ENCODE results near the gene UFC1. TPM values are rescaled to one million over a fixed set of nuclear protein-coding genes. Genes with fewer than 3 reads are reported as not detected.

UFC1 gene
- total and polyA plus RNA-seq, 2 experiments from 2014 or later, result 105 to 119 TPM

DNA sequence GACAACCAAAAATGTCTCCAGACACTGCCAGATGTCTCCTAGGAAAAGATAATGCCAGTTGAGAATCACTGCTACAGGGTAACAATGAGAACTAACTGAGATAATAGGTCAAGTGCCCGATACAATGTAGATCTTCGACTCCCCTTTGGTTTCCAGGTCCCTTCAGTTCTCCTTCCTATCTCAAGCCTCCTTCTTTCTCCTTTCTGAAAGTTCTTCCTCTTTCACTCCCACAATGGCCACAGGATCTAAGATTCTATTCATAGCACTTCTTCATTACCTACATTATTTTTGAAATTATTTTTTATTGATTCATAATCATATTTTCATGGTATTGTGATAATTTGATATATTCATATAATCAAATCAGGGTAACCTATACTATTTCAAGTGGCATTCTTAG is 42.3 kb upstream of the UFC1 start:
- no peak overlapping the region for H3K4me2 ChIP-seq
- H3K27me3 ChIP-seq, result no peaks in the 10 kb centered on the region
- H3K4me3 ChIP-seq, result no peak overlapping the region
- no peaks in the 10 kb centered on the region for H3K9me3 ChIP-seq (ENCODE audit: low read depth)
- peaks cover 6% of the 10 kb centered on the region for H3K4me1 ChIP-seq (ENCODE audit: insufficient read depth)
- H3K79me2 ChIP-seq, result peaks cover 97% of the 10 kb centered on the region
- H3K27ac ChIP-seq, result no peak overlapping the region
- no peaks in the 10 kb centered on the region for H3K36me3 ChIP-seq (replicated peaks; ENCODE audit: insufficient read depth, low read depth)
- H3K9me2 ChIP-seq (replicated peaks; ENCODE audit: insufficient read depth), result no peaks in the 10 kb centered on the region
- 95% methylated on average over 2 of the region's 2 CpGs for WGBS (ENCODE audit: low lambda C conversion rate, missing lambda C conversion rate)
- no peak for TF ChIP-seq EZH2 (IDR thresholded peaks at IDR 0.05; ENCODE audit: borderline replicate concordance)
- no peak for TF ChIP-seq CTCF (IDR thresholded peaks at IDR 0.05; ENCODE audit: poor library complexity)
- TF ChIP-seq EZH2phosphoT487 (IDR thresholded peaks at IDR 0.05; ENCODE audit: low read depth, severe bottlenecking, unreplicated experiment), result no peak
- no peak overlapping the region for H2AFZ ChIP-seq
- DNase-seq (ENCODE audit: low spot score), result no peak
- H4K20me1 ChIP-seq (ENCODE audit: insufficient read depth, poor library complexity, severe bottlenecking), result peaks cover 10% of the 10 kb centered on the region

DNA sequence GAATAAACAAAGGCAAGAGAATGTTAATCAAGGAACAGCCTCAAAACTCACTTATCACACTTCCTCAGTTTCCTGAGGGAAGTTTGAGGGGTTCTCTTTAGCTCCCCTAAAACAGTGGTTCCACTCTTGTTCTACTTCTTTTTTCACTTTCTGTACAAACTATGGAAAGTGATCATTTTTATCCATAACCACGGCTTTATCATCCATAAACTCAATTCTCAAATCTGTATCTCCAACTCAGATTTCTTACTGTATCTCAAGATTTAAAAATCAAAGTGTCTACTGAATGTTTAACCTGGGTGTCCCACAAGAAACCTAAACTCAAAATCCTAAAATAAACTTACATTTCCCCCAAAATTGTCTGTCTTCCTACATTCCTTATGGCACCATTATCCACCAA is 39.9 kb upstream of the UFC1 start:
- Histone ChIP-seq H2AFZ (no peak overlapping the region), H3K4me2 (no peak overlapping the region), H4K20me1 (ENCODE audit: insufficient read depth, poor library complexity, severe bottlenecking) (peaks cover 8% of the 10 kb centered on the region), H3K27me3 (no peaks in the 10 kb centered on the region), H3K4me3 (no peak overlapping the region), H3K4me1 (ENCODE audit: insufficient read depth) (peaks cover 15% of the 10 kb centered on the region), H3K27ac (no peak overlapping the region), H3K36me3 (replicated peaks; ENCODE audit: insufficient read depth, low read depth) (no peaks in the 10 kb centered on the region), H3K9me3 (ENCODE audit: low read depth) (no peaks in the 10 kb centered on the region), H3K9me2 (replicated peaks; ENCODE audit: insufficient read depth) (no peaks in the 10 kb centered on the region), H3K79me2 (peaks cover 87% of the 10 kb centered on the region)
- DNase-seq (ENCODE audit: low spot score), result no peak
- TF ChIP-seq EZH2phosphoT487 (IDR thresholded peaks at IDR 0.05; ENCODE audit: low read depth, severe bottlenecking, unreplicated experiment) (no peak), CTCF (IDR thresholded peaks at IDR 0.05; ENCODE audit: poor library complexity) (no peak), EZH2 (IDR thresholded peaks at IDR 0.05; ENCODE audit: borderline replicate concordance) (no peak)
- 93% methylated on average over 1 of the region's 1 CpG for WGBS (ENCODE audit: low lambda C conversion rate, missing lambda C conversion rate)

GRCh38 chr1:161114556-161114955 is 39.2 kb upstream of the UFC1 start:
- no peak for DNase-seq (ENCODE audit: low spot score)
- no peaks in the 10 kb centered on the region for H3K9me2 ChIP-seq (replicated peaks; ENCODE audit: insufficient read depth)
- no peak overlapping the region for H3K27ac ChIP-seq
- peaks cover 21% of the 10 kb centered on the region for H3K4me1 ChIP-seq (ENCODE audit: insufficient read depth)
- H4K20me1 ChIP-seq (ENCODE audit: insufficient read depth, poor library complexity, severe bottlenecking), result peaks cover 8% of the 10 kb centered on the region
- no peak for TF ChIP-seq EZH2phosphoT487 (IDR thresholded peaks at IDR 0.05; ENCODE audit: low read depth, severe bottlenecking, unreplicated experiment)
- no peak for TF ChIP-seq EZH2 (IDR thresholded peaks at IDR 0.05; ENCODE audit: borderline replicate concordance)
- TF ChIP-seq CTCF (IDR thresholded peaks at IDR 0.05; ENCODE audit: poor library complexity), result no peak
- H3K79me2 ChIP-seq, result peaks cover 80% of the 10 kb centered on the region
- WGBS (ENCODE audit: low lambda C conversion rate, missing lambda C conversion rate), result 95% methylated on average over 2 of the region's 2 CpGs
- no peaks in the 10 kb centered on the region for H3K36me3 ChIP-seq (replicated peaks; ENCODE audit: insufficient read depth, low read depth)
- no peak overlapping the region for H2AFZ ChIP-seq
- no peak overlapping the region for H3K4me2 ChIP-seq
- no peaks in the 10 kb centered on the region for H3K27me3 ChIP-seq
- no peaks in the 10 kb centered on the region for H3K9me3 ChIP-seq (ENCODE audit: low read depth)
- H3K4me3 ChIP-seq, result no peak overlapping the region

Measured in hepatocyte (in vitro differentiated cells).